A549 (cell line): ENCODE measurements around the gene PLCH1. TPM values are rescaled to one million over a fixed set of nuclear protein-coding genes. Genes with fewer than 3 reads are reported as not detected.

Experiments used
- ATAC-seq, 2 experiments: fragments of 200-7000 bp in 1 of 2; fragments of >200 bp in 1 of 2; cut with Nextera tagmentation in 1 of 2; cut with Tn5 transposase in 1 of 2; 3 replicates each; pipeline versions ENCODE4 v1.8.0 to v1.9.1; 2018 to 2020; ENCODE audit warnings: mild to moderate bottlenecking in 1 of 2, moderate library complexity in 1 of 2
- CTCF ChIA-PET: fragments of 300-600 bp; sonication (Branson Sonifier 250); formaldehyde crosslinking; extraction: SDS; loops from one replicate; lab custom pipeline; 2021; ENCODE audit warnings: antibody characterized with exemption, inconsistent platforms; lab: Yijun Ruan, JAX
- POLR2A ChIA-PET: fragments of 350-600 bp; formaldehyde crosslinking; extraction: SDS; loops from one replicate; lab custom pipeline; 2021; ENCODE audit warnings: antibody characterized with exemption, inconsistent platforms; lab: Yijun Ruan, JAX
- DNase-seq, 2 experiments: peaks; one replicate each; pipeline versions ENCODE4 v3.0.0 to v3.0.0-alpha.2; 2011 to 2016; ENCODE audit warnings: low read depth in 1 of 2, low spot score in 1 of 2
- FAIRE-seq: peaks from 2 replicates; lab custom pipeline; 2011; peaks lifted over from hg19 to GRCh38; lab: Jason Lieb, UNC
- H3K27ac ChIP-seq, 2 experiments: fragments of >200 bp; sonication (Bioruptor Twin); formaldehyde crosslinking; 3 replicates each; pipeline ENCODE4 v1.5.1; 2016 to 2017
- H3K4me1 ChIP-seq: fragments of >200 bp; sonication (Bioruptor Twin); formaldehyde crosslinking; 3 replicates; pipeline ENCODE4 v1.6.1; 2016
- H3K4me2 ChIP-seq: fragments of >200 bp; sonication (Bioruptor Twin); formaldehyde crosslinking; 3 replicates; pipeline ENCODE4 v1.6.1; 2016
- H3K4me3 ChIP-seq: fragments of >200 bp; sonication (Bioruptor Twin); formaldehyde crosslinking; 3 replicates; pipeline ENCODE4 v1.5.1; 2016
- H3K9me3 ChIP-seq: fragments of >200 bp; sonication (Bioruptor Twin); formaldehyde crosslinking; 3 replicates; pipeline ENCODE4 v1.6.1; 2016
- CEBPB ChIP-seq, 2 experiments: fragments of >200 bp in 1 of 2; sonication (Bioruptor Twin) in 1 of 2; formaldehyde crosslinking in 1 of 2; IDR thresholded peaks; 2 replicates each; pipeline ENCODE4 v1.6.1; 2012 to 2016
- EHMT2 ChIP-seq: fragments of 200-600 bp; sonication (generic); IDR thresholded peaks from 2 replicates; pipeline ENCODE4 v1.6.1; 2016; ENCODE audit warnings: antibody characterized with exemption, low read depth, mild to moderate bottlenecking, moderate library complexity
- HOXB13 ChIP-seq: fragments of 250-450 bp; sonication (Bioruptor Pico); IDR thresholded peaks from 2 replicates; pipeline ENCODE4 v1.5.0; 2020; ENCODE audit warnings: low read depth, mild to moderate bottlenecking, moderate library complexity
- KDM1A ChIP-seq: fragments of 200-600 bp; sonication (generic); IDR thresholded peaks from 2 replicates; pipeline ENCODE4 v1.6.1; 2016; ENCODE audit warnings: low read depth, mild to moderate bottlenecking
- MAFK ChIP-seq: fragments of 450-650 bp; IDR thresholded peaks from 2 replicates; pipeline ENCODE4 v1.6.1; 2014; ENCODE audit not compliant: partially characterized antibody
- NPAS2 ChIP-seq: fragments of 250-450 bp; sonication (Bioruptor Pico); IDR thresholded peaks from 2 replicates; pipeline ENCODE4 v1.8.0; 2022; ENCODE audit warnings: mild to moderate bottlenecking, moderate library complexity, borderline replicate concordance
- PHF8 ChIP-seq: fragments of 200-600 bp; sonication (generic); IDR thresholded peaks from 2 replicates; pipeline ENCODE4 v1.6.1; 2016; ENCODE audit warnings: low read depth, mild to moderate bottlenecking, antibody characterized with exemption, moderate library complexity, borderline replicate concordance
- RAD21 ChIP-seq, 2 experiments: fragments of >200 bp in 1 of 2; sonication (Bioruptor Twin) in 1 of 2; formaldehyde crosslinking in 1 of 2; IDR thresholded peaks in 1 of 2; conservative IDR thresholded peaks in 1 of 2; 2 replicates in 1 of 2; 3 replicates in 1 of 2; pipeline ENCODE4 v1.6.1; 2012 to 2018; ENCODE audit warnings: inconsistent platforms in 1 of 2
- RFX5 ChIP-seq: fragments of 450-650 bp; IDR thresholded peaks from 2 replicates; pipeline ENCODE4 v1.7.1; 2014; ENCODE audit warnings: antibody characterized with exemption, mild to moderate bottlenecking, moderate library complexity
- RNF2 ChIP-seq: fragments of 200-600 bp; sonication (generic); IDR thresholded peaks from 2 replicates; pipeline ENCODE4 v1.6.1; 2016; ENCODE audit warnings: low read depth, mild to moderate bottlenecking, antibody characterized with exemption, moderate library complexity, borderline replicate concordance
- SMC3 ChIP-seq: fragments of >200 bp; sonication (Bioruptor Twin); formaldehyde crosslinking; IDR thresholded peaks from 3 replicates; pipeline ENCODE4 v1.6.1; 2018; ENCODE audit warnings: inconsistent platforms
- ZC3H11A ChIP-seq: fragments of 450-650 bp; IDR thresholded peaks from 2 replicates; pipeline ENCODE4 v1.6.1; 2014; ENCODE audit warnings: antibody characterized with exemption, mild to moderate bottlenecking
- ZFP36 ChIP-seq: fragments of 450-650 bp; IDR thresholded peaks from 2 replicates; pipeline ENCODE4 v1.6.1; 2014; ENCODE audit warnings: borderline replicate concordance; ENCODE audit not compliant: partially characterized antibody
- WGBS: methylation state at CpG from one replicate; pipeline ENCODE4 v1.1.6; 2017; ENCODE audit errors: missing lambda C conversion rate; 5-methylcytosine and 5-hydroxymethylcytosine counted together
- polyA plus RNA-seq, 4 experiments: library from polyadenylated mRNA; depleted of rRNA in 3 of 4; stranded (reverse); fragments of >200 nt; fragmentation: RNase III in 1 of 4; extraction: RNeasy Plus Mini Kit Qiagen cat#74134 plus additional on column Dnase treatment in 1 of 4; gene quantifications; 2 replicates in 3 of 4; 3 replicates in 1 of 4; pipeline ENCODE4 v1.2.3, GENCODE V29; 2011 to 2017
- TF ChIP-seq, protein P1 (sequence below): fragments of 250-450 bp; sonication (Bioruptor Pico); IDR thresholded peaks from 2 replicates; pipeline ENCODE4 v1.5.0; 2021; ENCODE audit warnings: mild to moderate bottlenecking, moderate library complexity, borderline replicate concordance
- TF ChIP-seq, protein P2 (sequence below): IDR thresholded peaks from 2 replicates; pipeline ENCODE4 v1.6.1; 2012; ENCODE audit warnings: low read depth, borderline replicate concordance
- TF ChIP-seq, protein P3 (sequence below): fragments of 450-650 bp; IDR thresholded peaks from 2 replicates; pipeline ENCODE4 v1.6.1; 2014; ENCODE audit warnings: antibody characterized with exemption

Gene PLCH1
- polyA plus RNA-seq, 2 of the 4 experiments (the other 2 are of a cell fraction), result 2.1 to 11.1 TPM

DNA sequence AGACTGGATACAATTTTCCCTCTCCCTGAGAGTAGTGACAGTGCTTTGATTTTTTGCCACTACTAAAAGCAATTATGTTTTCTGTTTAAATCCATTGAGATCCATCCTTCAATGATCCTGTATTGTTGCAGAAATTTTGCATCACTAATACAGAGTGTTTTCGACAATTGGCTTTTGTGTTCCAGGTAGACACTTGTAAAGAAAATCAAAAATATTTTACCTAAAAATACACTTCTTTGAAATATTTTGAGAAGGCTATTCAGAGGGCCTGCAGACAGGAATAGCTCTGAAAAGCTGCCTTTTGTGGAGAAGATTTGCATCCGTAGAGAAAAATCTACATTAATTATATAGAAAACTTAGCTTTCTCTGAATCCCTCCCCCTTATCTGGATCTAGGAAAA lies 384.6 kb downstream of the PLCH1 start:
- no peaks in the 10 kb centered on the region for H3K4me1 ChIP-seq
- H3K27ac ChIP-seq, result no peak overlapping the region
- 83% methylated on average over 2 of the region's 2 CpGs for WGBS
- FAIRE-seq, result no peak
- H3K9me3 ChIP-seq, result no peaks in the 10 kb centered on the region
- ATAC-seq, result no peak
- H3K4me3 ChIP-seq, result no peak overlapping the region
- H3K4me2 ChIP-seq, result no peak overlapping the region
- TF ChIP-seq ZC3H11A (no peak), CEBPB (IDR thresholded peaks at IDR 0.05) (no peak), KDM1A (no peak), PHF8 (no peak), HOXB13 (CRISPR knock-in tag) (no peak), ZFP36 (no peak), EHMT2 (no peak)
- TF ChIP-seq, protein P1, sequence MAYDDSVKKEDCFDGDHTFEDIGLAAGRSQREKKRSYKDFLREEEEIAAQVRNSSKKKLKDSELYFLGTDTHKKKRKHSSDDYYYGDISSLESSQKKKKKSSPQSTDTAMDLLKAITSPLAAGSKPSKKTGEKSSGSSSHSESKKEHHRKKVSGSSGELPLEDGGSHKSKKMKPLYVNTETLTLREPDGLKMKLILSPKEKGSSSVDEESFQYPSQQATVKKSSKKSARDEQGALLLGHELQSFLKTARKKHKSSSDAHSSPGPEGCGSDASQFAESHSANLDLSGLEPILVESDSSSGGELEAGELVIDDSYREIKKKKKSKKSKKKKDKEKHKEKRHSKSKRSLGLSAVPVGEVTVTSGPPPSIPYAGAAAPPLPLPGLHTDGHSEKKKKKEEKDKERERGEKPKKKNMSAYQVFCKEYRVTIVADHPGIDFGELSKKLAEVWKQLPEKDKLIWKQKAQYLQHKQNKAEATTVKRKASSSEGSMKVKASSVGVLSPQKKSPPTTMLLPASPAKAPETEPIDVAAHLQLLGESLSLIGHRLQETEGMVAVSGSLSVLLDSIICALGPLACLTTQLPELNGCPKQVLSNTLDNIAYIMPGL (CRISPR knock-in tag), result no peak
- TF ChIP-seq, protein P2, sequence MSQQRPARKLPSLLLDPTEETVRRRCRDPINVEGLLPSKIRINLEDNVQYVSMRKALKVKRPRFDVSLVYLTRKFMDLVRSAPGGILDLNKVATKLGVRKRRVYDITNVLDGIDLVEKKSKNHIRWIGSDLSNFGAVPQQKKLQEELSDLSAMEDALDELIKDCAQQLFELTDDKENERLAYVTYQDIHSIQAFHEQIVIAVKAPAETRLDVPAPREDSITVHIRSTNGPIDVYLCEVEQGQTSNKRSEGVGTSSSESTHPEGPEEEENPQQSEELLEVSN, result no peak
- TF ChIP-seq, protein P3, sequence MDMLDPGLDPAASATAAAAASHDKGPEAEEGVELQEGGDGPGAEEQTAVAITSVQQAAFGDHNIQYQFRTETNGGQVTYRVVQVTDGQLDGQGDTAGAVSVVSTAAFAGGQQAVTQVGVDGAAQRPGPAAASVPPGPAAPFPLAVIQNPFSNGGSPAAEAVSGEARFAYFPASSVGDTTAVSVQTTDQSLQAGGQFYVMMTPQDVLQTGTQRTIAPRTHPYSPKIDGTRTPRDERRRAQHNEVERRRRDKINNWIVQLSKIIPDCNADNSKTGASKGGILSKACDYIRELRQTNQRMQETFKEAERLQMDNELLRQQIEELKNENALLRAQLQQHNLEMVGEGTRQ, result no peak
- TF ChIP-seq, all 56 proteins: peak for 0
- CTCF ChIA-PET, result interaction anchor here (0.8 to 2.7 kb wide), 2 partner anchors 22 to 342 kb away, joined by 3 to 6 read pairs; no protein-coding TSS in a partner anchor
- POLR2A ChIA-PET, result no interaction called here
- DNase-seq, result no peak

DNA sequence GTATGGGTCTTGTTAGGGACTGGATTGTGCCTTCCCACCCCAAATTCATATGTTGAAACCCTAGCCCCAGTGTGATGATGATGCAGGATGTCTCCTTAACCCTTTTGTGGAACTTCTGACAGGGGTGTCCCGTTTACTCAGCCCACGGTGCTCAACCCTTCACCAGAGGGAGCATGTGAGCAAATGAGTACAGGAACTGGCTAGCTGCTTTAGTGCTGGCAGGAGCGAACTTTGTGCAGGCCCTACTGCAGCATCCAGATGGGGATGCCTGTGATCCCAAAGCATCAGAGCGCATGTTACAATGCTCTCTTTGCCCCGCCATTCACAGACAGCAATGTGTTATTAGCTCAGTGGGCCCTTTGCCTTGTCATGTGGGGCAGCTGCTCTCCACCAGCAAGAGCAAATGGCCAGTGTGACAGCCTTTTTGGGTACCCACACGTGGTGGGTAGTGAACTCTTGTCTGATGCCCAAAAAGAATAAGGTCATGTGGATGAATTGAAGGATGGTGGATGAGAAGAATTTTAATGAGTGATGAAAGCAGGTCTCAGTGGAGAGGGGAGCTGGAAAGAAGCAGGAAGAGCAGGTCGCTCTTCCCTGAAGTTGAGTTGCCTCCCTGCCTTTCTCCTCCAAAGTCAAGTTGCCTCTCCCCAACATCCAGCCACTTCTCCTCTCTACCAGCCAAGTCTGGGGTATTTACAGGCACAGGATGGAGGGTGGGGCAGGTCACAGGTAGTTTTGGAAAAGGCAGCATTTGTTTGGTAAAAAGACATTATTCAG lies 388.1 kb downstream of the PLCH1 start:
- DNase-seq, result peak; percentile 10 to 17
- no peak for FAIRE-seq
- no peaks in the 10 kb centered on the region for H3K9me3 ChIP-seq
- POLR2A ChIA-PET, result no interaction called here
- H3K27ac ChIP-seq, result no peak overlapping the region
- no peaks in the 10 kb centered on the region for H3K4me1 ChIP-seq
- H3K4me2 ChIP-seq, result no peak overlapping the region
- no peak overlapping the region for H3K4me3 ChIP-seq
- 45% methylated on average over 6 of the region's 7 CpGs for WGBS
- ATAC-seq, result peak; percentile 70 to 81; a peak in 5 of 6 replicates
- TF ChIP-seq MAFK (no peak), RFX5 (no peak), NPAS2 (CRISPR knock-in tag) (no peak), RAD21 (conservative IDR thresholded peaks at IDR 0.05 in 1 of 2, IDR thresholded peaks at IDR 0.05 in 1 of 2) (peak; percentile 27 to 43; a peak in 2 of 5 replicates), RNF2 (no peak), ZC3H11A (no peak), SMC3 (peak; percentile 36; the same call in 2 of the 3 replicates)
- TF ChIP-seq, protein P1 (CRISPR knock-in tag), result no peak
- TF ChIP-seq, all 56 proteins: peak for 2
- CTCF ChIA-PET, result interaction anchor here (0.5 to 3.7 kb wide), 5 partner anchors 27 to 369 kb away, joined by 3 to 32 read pairs (median 3); no protein-coding TSS in a partner anchor
